ENCODE measurements around the gene MDK. TPM values are rescaled to one million over a fixed set of nuclear protein-coding genes. Genes with fewer than 3 reads are reported as not detected.
A peak's percentile ranks its signal among the peaks of the same experiment; 100 is the strongest.

Gene MDK
- total and polyA plus RNA-seq, 2 of the 13 experiments (the other 11 are each of a cell fraction or from before 2014, with no cell fraction given), result 312 to 407 TPM

DNA sequence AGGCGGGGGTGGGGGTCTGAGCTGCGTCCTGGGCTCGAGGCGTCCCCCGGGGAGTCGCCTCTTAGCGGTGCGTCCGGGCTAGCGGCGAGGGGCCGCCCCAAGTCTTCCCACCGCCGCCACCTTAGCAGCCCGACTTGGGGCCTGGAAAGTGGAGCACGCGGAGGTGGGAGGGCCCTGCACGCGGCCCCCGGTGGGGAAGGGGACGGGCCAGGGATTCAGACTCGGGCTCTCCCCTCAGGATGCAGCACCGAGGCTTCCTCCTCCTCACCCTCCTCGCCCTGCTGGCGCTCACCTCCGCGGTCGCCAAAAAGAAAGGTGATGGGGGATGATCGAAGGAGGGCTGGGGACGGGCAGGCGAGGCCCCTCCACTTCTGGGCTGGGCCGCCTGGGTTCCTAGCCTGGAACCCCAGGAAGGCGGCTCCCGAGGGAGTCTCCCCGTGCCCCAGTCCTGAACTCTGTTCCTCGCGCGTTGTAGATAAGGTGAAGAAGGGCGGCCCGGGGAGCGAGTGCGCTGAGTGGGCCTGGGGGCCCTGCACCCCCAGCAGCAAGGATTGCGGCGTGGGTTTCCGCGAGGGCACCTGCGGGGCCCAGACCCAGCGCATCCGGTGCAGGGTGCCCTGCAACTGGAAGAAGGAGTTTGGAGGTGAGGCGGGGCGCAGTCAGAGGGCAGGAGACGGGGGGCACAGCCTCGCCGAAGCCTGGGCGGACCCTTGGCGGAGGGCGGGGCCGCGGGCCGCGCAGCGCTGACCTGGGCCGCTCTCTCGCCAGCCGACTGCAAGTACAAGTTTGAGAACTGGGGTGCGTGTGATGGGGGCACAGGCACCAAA, 563 bp downstream of the MDK start (continued):
- TF ChIP-seq, protein P1, sequence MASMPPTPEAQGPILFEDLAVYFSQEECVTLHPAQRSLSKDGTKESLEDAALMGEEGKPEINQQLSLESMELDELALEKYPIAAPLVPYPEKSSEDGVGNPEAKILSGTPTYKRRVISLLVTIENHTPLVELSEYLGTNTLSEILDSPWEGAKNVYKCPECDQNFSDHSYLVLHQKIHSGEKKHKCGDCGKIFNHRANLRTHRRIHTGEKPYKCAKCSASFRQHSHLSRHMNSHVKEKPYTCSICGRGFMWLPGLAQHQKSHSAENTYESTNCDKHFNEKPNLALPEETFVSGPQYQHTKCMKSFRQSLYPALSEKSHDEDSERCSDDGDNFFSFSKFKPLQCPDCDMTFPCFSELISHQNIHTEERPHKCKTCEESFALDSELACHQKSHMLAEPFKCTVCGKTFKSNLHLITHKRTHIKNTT (CRISPR knock-in tag; IDR thresholded peaks at IDR 0.05), result no peak
- TF ChIP-seq ZNF781 (CRISPR knock-in tag; IDR thresholded peaks at IDR 0.05; ENCODE audit: borderline replicate concordance, not compliant biosample characterization), result no peak
- TF ChIP-seq ZZZ3 (CRISPR knock-in tag; IDR thresholded peaks at IDR 0.05; ENCODE audit: borderline replicate concordance), result no peak
- TF ChIP-seq ZNF234 (CRISPR knock-in tag; conservative IDR thresholded peaks at IDR 0.05), result 0 out of 2 replicates have a peak, but pooled peaks have one; percentile 48
- TF ChIP-seq, protein P2, sequence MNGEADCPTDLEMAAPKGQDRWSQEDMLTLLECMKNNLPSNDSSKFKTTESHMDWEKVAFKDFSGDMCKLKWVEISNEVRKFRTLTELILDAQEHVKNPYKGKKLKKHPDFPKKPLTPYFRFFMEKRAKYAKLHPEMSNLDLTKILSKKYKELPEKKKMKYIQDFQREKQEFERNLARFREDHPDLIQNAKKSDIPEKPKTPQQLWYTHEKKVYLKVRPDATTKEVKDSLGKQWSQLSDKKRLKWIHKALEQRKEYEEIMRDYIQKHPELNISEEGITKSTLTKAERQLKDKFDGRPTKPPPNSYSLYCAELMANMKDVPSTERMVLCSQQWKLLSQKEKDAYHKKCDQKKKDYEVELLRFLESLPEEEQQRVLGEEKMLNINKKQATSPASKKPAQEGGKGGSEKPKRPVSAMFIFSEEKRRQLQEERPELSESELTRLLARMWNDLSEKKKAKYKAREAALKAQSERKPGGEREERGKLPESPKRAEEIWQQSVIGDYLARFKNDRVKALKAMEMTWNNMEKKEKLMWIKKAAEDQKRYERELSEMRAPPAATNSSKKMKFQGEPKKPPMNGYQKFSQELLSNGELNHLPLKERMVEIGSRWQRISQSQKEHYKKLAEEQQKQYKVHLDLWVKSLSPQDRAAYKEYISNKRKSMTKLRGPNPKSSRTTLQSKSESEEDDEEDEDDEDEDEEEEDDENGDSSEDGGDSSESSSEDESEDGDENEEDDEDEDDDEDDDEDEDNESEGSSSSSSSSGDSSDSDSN (CRISPR knock-in tag; IDR thresholded peaks at IDR 0.05), result peak; percentile 50; the same call in 1 of the 2 replicates
- TF ChIP-seq ONECUT2 (CRISPR knock-in tag; IDR thresholded peaks at IDR 0.05), result no peak
- TF ChIP-seq, protein P3, sequence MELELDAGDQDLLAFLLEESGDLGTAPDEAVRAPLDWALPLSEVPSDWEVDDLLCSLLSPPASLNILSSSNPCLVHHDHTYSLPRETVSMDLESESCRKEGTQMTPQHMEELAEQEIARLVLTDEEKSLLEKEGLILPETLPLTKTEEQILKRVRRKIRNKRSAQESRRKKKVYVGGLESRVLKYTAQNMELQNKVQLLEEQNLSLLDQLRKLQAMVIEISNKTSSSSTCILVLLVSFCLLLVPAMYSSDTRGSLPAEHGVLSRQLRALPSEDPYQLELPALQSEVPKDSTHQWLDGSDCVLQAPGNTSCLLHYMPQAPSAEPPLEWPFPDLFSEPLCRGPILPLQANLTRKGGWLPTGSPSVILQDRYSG (CRISPR knock-in tag; IDR thresholded peaks at IDR 0.05), result no peak
- TF ChIP-seq ZNF563 (CRISPR knock-in tag; IDR thresholded peaks at IDR 0.05), result peak; percentile 40; the same call in 1 of the 2 replicates
- peak; percentile 61 for TF ChIP-seq NRL (CRISPR knock-in tag; IDR thresholded peaks at IDR 0.05; ENCODE audit: borderline replicate concordance)
- TF ChIP-seq, protein P4, sequence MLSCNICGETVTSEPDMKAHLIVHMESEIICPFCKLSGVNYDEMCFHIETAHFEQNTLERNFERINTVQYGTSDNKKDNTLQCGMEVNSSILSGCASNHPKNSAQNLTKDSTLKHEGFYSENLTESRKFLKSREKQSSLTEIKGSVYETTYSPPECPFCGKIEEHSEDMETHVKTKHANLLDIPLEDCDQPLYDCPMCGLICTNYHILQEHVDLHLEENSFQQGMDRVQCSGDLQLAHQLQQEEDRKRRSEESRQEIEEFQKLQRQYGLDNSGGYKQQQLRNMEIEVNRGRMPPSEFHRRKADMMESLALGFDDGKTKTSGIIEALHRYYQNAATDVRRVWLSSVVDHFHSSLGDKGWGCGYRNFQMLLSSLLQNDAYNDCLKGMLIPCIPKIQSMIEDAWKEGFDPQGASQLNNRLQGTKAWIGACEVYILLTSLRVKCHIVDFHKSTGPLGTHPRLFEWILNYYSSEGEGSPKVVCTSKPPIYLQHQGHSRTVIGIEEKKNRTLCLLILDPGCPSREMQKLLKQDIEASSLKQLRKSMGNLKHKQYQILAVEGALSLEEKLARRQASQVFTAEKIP (CRISPR knock-in tag; IDR thresholded peaks at IDR 0.05; ENCODE audit: borderline replicate concordance), result no peak
- TF ChIP-seq ZNF232 (CRISPR knock-in tag; IDR thresholded peaks at IDR 0.05; ENCODE audit: borderline replicate concordance), result 0 out of 2 replicates have a peak, but pooled peaks have one; percentile 17
- TF ChIP-seq TEAD2 (CRISPR knock-in tag; IDR thresholded peaks at IDR 0.05), result no peak
- TF ChIP-seq, protein P5, sequence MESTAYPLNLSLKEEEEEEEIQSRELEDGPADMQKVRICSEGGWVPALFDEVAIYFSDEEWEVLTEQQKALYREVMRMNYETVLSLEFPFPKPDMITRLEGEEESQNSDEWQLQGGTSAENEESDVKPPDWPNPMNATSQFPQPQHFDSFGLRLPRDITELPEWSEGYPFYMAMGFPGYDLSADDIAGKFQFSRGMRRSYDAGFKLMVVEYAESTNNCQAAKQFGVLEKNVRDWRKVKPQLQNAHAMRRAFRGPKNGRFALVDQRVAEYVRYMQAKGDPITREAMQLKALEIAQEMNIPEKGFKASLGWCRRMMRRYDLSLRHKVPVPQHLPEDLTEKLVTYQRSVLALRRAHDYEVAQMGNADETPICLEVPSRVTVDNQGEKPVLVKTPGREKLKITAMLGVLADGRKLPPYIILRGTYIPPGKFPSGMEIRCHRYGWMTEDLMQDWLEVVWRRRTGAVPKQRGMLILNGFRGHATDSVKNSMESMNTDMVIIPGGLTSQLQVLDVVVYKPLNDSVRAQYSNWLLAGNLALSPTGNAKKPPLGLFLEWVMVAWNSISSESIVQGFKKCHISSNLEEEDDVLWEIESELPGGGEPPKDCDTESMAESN (CRISPR knock-in tag; conservative IDR thresholded peaks at IDR 0.05), result no peak
- no peak for TF ChIP-seq ZNF7 (CRISPR knock-in tag; IDR thresholded peaks at IDR 0.05)
- TF ChIP-seq, protein P6, sequence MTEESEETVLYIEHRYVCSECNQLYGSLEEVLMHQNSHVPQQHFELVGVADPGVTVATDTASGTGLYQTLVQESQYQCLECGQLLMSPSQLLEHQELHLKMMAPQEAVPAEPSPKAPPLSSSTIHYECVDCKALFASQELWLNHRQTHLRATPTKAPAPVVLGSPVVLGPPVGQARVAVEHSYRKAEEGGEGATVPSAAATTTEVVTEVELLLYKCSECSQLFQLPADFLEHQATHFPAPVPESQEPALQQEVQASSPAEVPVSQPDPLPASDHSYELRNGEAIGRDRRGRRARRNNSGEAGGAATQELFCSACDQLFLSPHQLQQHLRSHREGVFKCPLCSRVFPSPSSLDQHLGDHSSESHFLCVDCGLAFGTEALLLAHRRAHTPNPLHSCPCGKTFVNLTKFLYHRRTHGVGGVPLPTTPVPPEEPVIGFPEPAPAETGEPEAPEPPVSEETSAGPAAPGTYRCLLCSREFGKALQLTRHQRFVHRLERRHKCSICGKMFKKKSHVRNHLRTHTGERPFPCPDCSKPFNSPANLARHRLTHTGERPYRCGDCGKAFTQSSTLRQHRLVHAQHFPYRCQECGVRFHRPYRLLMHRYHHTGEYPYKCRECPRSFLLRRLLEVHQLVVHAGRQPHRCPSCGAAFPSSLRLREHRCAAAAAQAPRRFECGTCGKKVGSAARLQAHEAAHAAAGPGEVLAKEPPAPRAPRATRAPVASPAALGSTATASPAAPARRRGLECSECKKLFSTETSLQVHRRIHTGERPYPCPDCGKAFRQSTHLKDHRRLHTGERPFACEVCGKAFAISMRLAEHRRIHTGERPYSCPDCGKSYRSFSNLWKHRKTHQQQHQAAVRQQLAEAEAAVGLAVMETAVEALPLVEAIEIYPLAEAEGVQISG (CRISPR knock-in tag; IDR thresholded peaks at IDR 0.05), result peak; percentile 24
- no peak for TF ChIP-seq MEIS2 (CRISPR knock-in tag; IDR thresholded peaks at IDR 0.05)
- TF ChIP-seq RBM22 (optimal IDR thresholded peaks at IDR 0.05; ENCODE audit: low read length), result no peak

Measured in HepG2 (cell line).